ENCODE data around the gene TMEM81.

DNA sequence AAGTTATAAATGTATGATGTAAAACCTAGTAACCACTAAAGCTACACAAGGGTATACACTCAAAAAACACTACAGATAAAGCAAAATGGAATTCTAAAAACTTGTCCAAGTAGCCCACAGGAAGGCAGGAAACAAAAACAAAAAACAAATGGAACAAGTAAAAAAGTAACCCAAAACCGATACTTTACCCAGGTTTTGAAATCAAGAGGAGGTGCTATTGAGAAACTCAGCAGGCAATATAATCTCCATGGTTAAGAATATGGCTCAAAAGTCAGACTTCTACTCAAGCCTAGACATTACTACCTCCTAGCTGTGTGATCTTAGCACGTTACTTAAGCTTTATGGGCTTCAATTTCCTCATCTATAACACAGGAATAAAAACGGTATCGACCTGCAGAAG lies 24.2 kb upstream of the TMEM81 start:
- no peak for TF ChIP-seq CTCF (IDR thresholded peaks at IDR 0.05)
- no peak for TF ChIP-seq POLR2A (IDR thresholded peaks at IDR 0.05)

All from gastroesophageal sphincter (tissue), 3 donors.